Activated naive CD4-positive, alpha-beta T cell treated with anti-CD3 and anti-CD28 coated beads, Interleukin-2, amount 10 ng/mL, durations not matched to agents 5 hours and 36 hours (primary cell): ENCODE data around the gene ZNF613. TPM values are rescaled to one million over a fixed set of nuclear protein-coding genes. Genes with fewer than 3 reads are reported as not detected.

Experiments used
- total RNA-seq, 2 experiments: library from RNA; stranded (reverse); gene quantifications; one replicate each; pipeline ENCODE4 v1.2.3, GENCODE V29; 2021

ZNF613 gene
- total RNA-seq: 1 to 10 TPM; 6.7 to 7.3 TPM

GRCh38 chr19:51926784-51927741 is at the start of gene ZNF613:
Gene ZNF613, plus strand, starts transcription at chr19:51927472. Its CDS starts 8,749 bp downstream, at chr19:51936221.

GRCh38 chr19:51887522-51888498 is 39.5 kb upstream of the ZNF613 start, which contains the start of gene ZNF577:
Gene ZNF577, minus strand, starts transcription at chr19:51887951. Its CDS starts 7,569 bp downstream, at chr19:51880382.

GRCh38 chr19:51904331-51905165 is 22.7 kb upstream of the ZNF613 start, which contains the start of gene ZNF649:
Gene ZNF649, minus strand, starts transcription at chr19:51905017. Its CDS starts 4,910 bp downstream, at chr19:51900107.

GRCh38 chr19:51986309-51987291 is 59.3 kb downstream of the ZNF613 start, which contains the start of gene ZNF350:
Gene ZNF350, minus strand, starts transcription at chr19:51986840. Its CDS starts 12,480 bp downstream, at chr19:51974360.

Other genes starting within 250 kb of the ZNF613 start
- 1 to 10 TPM; 3.1 to 4.1 TPM for gene SPACA6, start 234.1 kb upstream of the ZNF613 start, total RNA-seq
- gene HAS1, start 203.5 kb upstream of the ZNF613 start, total RNA-seq: not detected
- gene FPR1, start 175.6 kb upstream of the ZNF613 start, total RNA-seq: not detected
- not detected for gene FPR2, start 166.3 kb upstream of the ZNF613 start, total RNA-seq
- gene FPR3, start 132.3 kb upstream of the ZNF613 start, total RNA-seq: not detected
- 1 to 10 TPM; 9.0 TPM for gene ZNF577, start 39.5 kb upstream of the ZNF613 start, total RNA-seq
- 10 to 100 TPM; 13.2 to 15.2 TPM for gene ZNF649, start 22.5 kb upstream of the ZNF613 start, total RNA-seq
- gene ZNF350, start 59.4 kb downstream of the ZNF613 start, total RNA-seq: 10 to 100 TPM; 19.2 to 20.2 TPM
- 10 to 100 TPM; 15.1 to 17.3 TPM for gene ZNF615, start 80.7 kb downstream of the ZNF613 start, total RNA-seq
- 10 to 100 TPM; 10.6 to 10.7 TPM for gene ZNF614, start 100.9 kb downstream of the ZNF613 start, total RNA-seq
- gene ZNF432, start 121.4 kb downstream of the ZNF613 start, total RNA-seq: 10 to 100 TPM; 17.1 to 17.2 TPM
- 10 to 100 TPM; 30.4 to 30.7 TPM for gene ZNF841, start 168.3 kb downstream of the ZNF613 start, total RNA-seq
- gene ZNF616, start 212.5 kb downstream of the ZNF613 start, total RNA-seq: 1 to 10 TPM; 9.3 to 9.4 TPM
- gene ZNF836, start 244.1 kb downstream of the ZNF613 start, total RNA-seq: 10 to 100 TPM; 23.2 to 27.9 TPM